GM12873 (cell line): ENCODE results near the gene MACROD2.

ENCODE experiments used
- TF ChIP-seq, protein P1 (sequence below): IDR thresholded peaks from 2 replicates; pipeline ENCODE4 v1.5.1; 2012; ENCODE audit warnings: low read depth, mild to moderate bottlenecking, moderate library complexity, low read length, control low read depth; ENCODE audit not compliant: insufficient read depth; ENCODE audit errors: missing control alignments

The MACROD2 gene

DNA sequence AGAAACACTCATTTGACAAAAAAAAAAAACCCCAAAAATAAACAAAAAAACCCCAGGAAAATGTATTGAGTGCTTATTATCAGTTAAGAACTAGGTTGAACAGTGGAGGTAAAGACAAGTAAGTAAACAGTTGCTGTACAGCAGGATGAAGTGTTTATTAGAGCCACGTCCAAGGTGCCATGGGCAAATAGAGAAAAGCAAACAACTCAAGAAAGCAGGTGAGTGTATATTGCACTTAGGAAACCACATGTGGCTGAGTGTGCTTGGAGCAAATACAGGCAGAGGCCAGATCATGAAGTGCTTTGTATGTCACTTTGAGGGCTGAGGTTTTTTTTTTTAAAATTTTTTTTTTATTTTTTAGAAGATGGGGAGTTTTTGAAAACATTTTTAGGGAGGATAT, 98.3 kb downstream of the MACROD2 start:
- TF ChIP-seq, protein P1, sequence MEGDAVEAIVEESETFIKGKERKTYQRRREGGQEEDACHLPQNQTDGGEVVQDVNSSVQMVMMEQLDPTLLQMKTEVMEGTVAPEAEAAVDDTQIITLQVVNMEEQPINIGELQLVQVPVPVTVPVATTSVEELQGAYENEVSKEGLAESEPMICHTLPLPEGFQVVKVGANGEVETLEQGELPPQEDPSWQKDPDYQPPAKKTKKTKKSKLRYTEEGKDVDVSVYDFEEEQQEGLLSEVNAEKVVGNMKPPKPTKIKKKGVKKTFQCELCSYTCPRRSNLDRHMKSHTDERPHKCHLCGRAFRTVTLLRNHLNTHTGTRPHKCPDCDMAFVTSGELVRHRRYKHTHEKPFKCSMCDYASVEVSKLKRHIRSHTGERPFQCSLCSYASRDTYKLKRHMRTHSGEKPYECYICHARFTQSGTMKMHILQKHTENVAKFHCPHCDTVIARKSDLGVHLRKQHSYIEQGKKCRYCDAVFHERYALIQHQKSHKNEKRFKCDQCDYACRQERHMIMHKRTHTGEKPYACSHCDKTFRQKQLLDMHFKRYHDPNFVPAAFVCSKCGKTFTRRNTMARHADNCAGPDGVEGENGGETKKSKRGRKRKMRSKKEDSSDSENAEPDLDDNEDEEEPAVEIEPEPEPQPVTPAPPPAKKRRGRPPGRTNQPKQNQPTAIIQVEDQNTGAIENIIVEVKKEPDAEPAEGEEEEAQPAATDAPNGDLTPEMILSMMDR: no peak

DNA sequence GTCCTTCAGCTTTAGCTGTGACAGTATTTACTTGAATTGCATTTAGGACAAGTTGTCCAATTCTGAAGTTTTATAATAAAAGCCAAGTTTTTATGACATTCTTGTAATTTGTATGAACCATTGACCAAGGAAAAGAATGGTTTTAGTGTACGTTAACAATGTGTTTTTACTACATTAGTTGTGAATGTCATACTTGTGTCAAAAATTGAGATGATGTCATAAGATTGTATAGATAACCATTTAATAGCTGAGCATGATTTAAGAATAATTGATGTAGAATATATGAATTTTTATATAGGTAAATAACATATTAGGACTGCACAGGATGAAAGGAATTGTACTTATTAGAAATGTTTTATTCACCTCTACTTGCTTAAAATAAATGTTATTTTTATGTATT, 102.9 kb downstream of the MACROD2 start:
- TF ChIP-seq, protein P1: no peak

DNA sequence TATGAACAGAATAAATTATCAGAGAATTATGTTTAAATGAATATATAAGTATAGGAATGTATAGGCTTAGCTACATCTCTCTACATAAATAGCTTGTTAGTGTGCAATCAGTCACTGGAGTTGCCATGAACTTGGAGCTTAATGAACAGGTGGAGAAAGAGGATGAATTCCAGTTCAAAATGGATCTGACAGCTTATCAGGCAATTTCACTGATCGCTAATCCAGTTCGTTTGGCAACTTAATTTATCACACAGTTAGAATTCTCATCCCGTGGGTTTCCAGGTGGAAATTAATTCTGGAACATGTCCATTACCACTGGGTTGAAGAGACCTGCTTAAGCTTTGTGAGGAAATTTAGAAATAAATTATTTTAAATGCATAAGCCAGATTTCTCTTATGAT, 118.1 kb downstream of the MACROD2 start:
- TF ChIP-seq, protein P1: no peak

DNA sequence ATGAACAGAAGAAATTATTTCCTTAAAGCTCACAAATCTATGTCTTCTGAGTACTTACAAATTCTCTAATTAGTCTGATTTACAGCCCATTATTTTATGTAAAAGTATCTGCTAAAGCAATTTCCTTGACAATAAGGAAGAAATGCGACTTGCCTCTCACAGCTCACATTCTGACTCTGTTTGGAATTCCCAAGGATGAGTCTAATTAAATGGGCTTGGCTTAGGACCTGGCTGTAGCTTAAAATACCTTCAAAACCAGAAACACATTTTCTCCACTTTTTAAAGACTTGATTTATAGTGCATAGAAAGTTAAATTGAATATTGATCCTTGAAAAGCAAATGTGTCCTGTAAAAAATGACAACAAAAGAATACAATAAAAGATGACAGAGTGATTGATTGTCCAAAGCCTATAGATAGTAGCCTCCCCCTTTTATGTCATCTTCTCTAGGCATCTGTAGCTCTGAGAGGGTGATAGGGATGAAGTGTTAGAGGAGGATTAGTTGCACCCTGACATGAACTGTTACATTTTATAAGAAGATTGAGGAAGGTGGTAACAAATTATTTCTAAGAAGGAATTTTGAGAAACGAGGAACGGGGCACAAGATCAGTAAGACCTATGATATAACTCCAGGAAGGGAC, 118.9 kb downstream of the MACROD2 start:
- TF ChIP-seq, protein P1: no peak

DNA sequence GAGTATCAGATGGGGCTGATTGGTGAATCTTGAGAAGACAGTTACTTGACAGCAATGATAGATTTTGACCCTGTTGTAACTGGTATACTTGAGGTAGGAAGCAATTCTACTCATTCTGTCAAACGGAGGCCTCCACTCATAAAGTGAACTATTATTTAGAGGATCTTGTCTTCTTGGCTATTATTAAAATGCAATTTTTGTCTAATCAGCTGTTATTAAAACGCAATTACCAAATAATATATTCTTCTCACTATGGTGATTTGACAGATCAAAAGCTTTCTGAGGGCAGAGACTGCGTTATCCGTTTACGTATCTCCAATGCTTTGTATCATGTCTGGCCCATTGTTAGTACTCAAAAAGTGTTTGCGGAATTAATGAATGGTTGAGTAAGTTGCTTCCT, 120.7 kb downstream of the MACROD2 start:
- TF ChIP-seq, protein P1: no peak

DNA sequence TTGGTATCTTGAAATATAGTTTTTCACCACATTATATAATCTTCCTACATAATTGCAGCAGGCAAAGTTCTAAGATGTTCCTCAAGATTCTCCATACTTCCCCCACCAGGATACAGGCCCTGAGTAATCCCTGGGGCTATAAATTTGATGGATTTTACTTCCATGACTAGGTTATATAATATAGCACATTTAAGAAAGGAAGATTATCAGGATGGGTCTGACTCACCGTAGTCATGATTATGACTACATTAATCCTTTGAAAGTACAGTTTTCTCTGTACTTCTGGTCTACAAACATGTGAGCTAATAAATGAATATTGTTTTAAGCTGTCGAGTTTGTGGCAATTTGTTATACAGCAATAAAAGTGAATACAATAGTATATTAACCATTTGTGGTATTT, 122.5 kb downstream of the MACROD2 start:
- TF ChIP-seq, protein P1: no peak

DNA sequence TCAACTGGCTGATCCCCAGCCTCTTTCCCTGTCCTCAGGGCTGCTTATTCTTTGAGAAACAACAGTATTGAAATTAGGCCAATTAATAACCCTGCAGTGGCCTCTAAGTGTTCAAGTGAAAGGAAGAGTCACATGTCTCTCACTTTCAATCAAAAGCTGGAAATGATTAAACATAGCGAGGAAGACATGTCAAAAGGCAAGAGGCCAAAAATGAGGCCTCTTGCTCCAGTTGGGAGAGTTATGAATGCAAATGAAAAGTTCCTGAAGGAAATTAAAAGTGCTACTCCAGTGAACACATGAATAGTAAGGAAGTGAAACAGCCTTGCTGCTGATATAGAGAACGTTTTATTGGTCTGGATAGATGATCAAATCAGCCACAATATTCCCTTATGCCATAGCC, 131.5 kb downstream of the MACROD2 start:
- TF ChIP-seq, protein P1: no peak
